HepG2 (cell line): ENCODE measurements around the gene DIP2C. TPM values are rescaled to one million over a fixed set of nuclear protein-coding genes. Genes with fewer than 3 reads are reported as not detected.

Experiments
- ATAC-seq: fragments of 200-7000 bp; cut with Tn5 transposase; 3 replicates; pipeline ENCODE4 v1.9.1; 2020; ENCODE audit warnings: mild to moderate bottlenecking, moderate library complexity
- BruUV-seq: library from RNA; stranded (reverse); fragments of 400-500 nt; replicated peaks from 2 replicates; lab custom pipeline; 2021; lab: Mats Ljungman, UMichigan
- CTCF ChIA-PET: fragments of 300-600 bp; formaldehyde crosslinking; extraction: SDS; loops from one replicate; lab custom pipeline; 2021; ENCODE audit warnings: low total read pairs, inconsistent platforms, low intra/inter-chr PET ratio; lab: Yijun Ruan, JAX
- POLR2A ChIA-PET: fragments of 350-600 bp; sonication (Branson Sonifier 250); formaldehyde crosslinking; loops from one replicate; lab custom pipeline; 2020; ENCODE audit warnings: antibody characterized with exemption, inconsistent platforms; lab: Yijun Ruan, JAX
- DNase-seq: peaks from one replicate; pipeline ENCODE4 v3.0.0-alpha.2; 2015; ENCODE audit warnings: low spot score
- FAIRE-seq: peaks from 3 replicates; lab custom pipeline; 2011; peaks lifted over from hg19 to GRCh38; lab: Jason Lieb, UNC
- H2AFZ ChIP-seq: one replicate; pipeline ENCODE4 v1.6.1; 2011; ENCODE audit warnings: low read length, inconsistent platforms
- H3K27ac ChIP-seq: fragments of 300-600 bp; 3 replicates; pipeline ENCODE4 v1.8.0; 2011; ENCODE audit warnings: mixed run types, mild to moderate bottlenecking, mixed read lengths, low read length, inconsistent platforms; ENCODE audit not compliant: insufficient read depth; ENCODE audit errors: extremely low read length
- H3K27me3 ChIP-seq, 2 experiments: fragments of 200-600 bp in 1 of 2; 2 replicates in 1 of 2; 3 replicates in 1 of 2; pipeline versions ENCODE4 v1.6.0 to v1.8.0; 2011; ENCODE audit warnings: low read length in 2 of 2, mild to moderate bottlenecking in 2 of 2, moderate library complexity in 2 of 2, inconsistent platforms in 1 of 2; ENCODE audit not compliant: insufficient read depth in 2 of 2, control insufficient read depth in 1 of 2
- H3K36me3 ChIP-seq, 2 experiments: fragments of 200-600 bp in 1 of 2; replicated peaks in 1 of 2; 2 replicates in 1 of 2; 3 replicates in 1 of 2; pipeline versions ENCODE4 v1.5.1 to v1.8.0; 2011; ENCODE audit warnings: low read length in 2 of 2, inconsistent platforms in 1 of 2; ENCODE audit not compliant: insufficient read depth in 2 of 2, control insufficient read depth in 1 of 2
- H3K4me1 ChIP-seq: 2 replicates; pipeline ENCODE4 v1.5.1; 2012; ENCODE audit warnings: low read length, inconsistent platforms; ENCODE audit not compliant: insufficient read depth
- H3K4me2 ChIP-seq: 2 replicates; pipeline ENCODE4 v1.6.0; 2011; ENCODE audit warnings: low read depth, low read length, inconsistent platforms
- H3K4me3 ChIP-seq, 3 experiments: fragments of 200-600 bp in 1 of 3; sonication (generic), shearing (Covaris generic) in 1 of 3; replicated peaks in 1 of 3; 2 replicates each; pipeline ENCODE4 v1.5.1; 2011 to 2016; ENCODE audit warnings: low read length in 3 of 3, inconsistent platforms in 2 of 3, low read depth in 2 of 3, mild to moderate bottlenecking in 2 of 3, control low read depth in 1 of 3, mixed read lengths in 1 of 3; ENCODE audit not compliant: insufficient read depth in 1 of 3
- H3K79me2 ChIP-seq: one replicate; pipeline ENCODE4 v1.6.1; 2011; ENCODE audit warnings: low read length, inconsistent platforms; ENCODE audit not compliant: insufficient read depth
- H3K9ac ChIP-seq: 2 replicates; pipeline ENCODE4 v1.6.0; 2011; ENCODE audit warnings: mild to moderate bottlenecking, low read depth, low read length, inconsistent platforms; ENCODE audit not compliant: insufficient read depth
- H3K9me3 ChIP-seq: 2 replicates; pipeline ENCODE4 v1.5.1; 2012; ENCODE audit warnings: mild to moderate bottlenecking, low read length
- H4K20me1 ChIP-seq: 2 replicates; pipeline ENCODE4 v1.6.0; 2011; ENCODE audit warnings: inconsistent platforms, mild to moderate bottlenecking, low read length, moderate library complexity; ENCODE audit not compliant: insufficient read depth
- CSRNP1 ChIP-seq: sonication (generic); formaldehyde crosslinking; IDR thresholded peaks from 2 replicates; pipeline ENCODE4 v1.8.1; 2023; ENCODE audit warnings: mild to moderate bottlenecking, missing genetic modification reagents
- FOXP1 ChIP-seq, 2 experiments: fragments of 450-650 bp in 1 of 2; IDR thresholded peaks; 2 replicates each; pipeline ENCODE4 v1.6.1; 2017 to 2018; ENCODE audit warnings: antibody characterized with exemption in 1 of 2
- HNF1B ChIP-seq: sonication (generic); formaldehyde crosslinking; IDR thresholded peaks from 2 replicates; pipeline ENCODE4 v1.5.1; 2020; ENCODE audit warnings: mild to moderate bottlenecking, moderate library complexity, missing genetic modification reagents
- KLF11 ChIP-seq: IDR thresholded peaks from 2 replicates; pipeline ENCODE4 v1.6.1; 2016; ENCODE audit warnings: missing compliant biosample characterization
- KLF16 ChIP-seq, 2 experiments: sonication (generic) in 1 of 2; formaldehyde crosslinking in 1 of 2; IDR thresholded peaks; 2 replicates each; pipeline versions ENCODE4 v1.6.1 to v1.8.0; 2016 to 2023; ENCODE audit warnings: missing genetic modification reagents in 2 of 2, missing compliant biosample characterization in 1 of 2
- ONECUT2 ChIP-seq: sonication (generic); formaldehyde crosslinking; IDR thresholded peaks from 2 replicates; pipeline ENCODE4 v1.4.0; 2020; ENCODE audit warnings: missing genetic modification reagents
- POLR2G ChIP-seq: fragments of 200-400 bp; formaldehyde crosslinking; IDR thresholded peaks from 2 replicates; pipeline ENCODE4 v1.6.1; 2018; ENCODE audit warnings: mild to moderate bottlenecking, low read depth, low read length, moderate library complexity
- SNAI1 ChIP-seq: sonication (generic); formaldehyde crosslinking; IDR thresholded peaks from 2 replicates; pipeline ENCODE4 v1.5.0; 2020; ENCODE audit warnings: mild to moderate bottlenecking, missing genetic modification reagents, borderline replicate concordance
- TBP ChIP-seq: sonication (generic); formaldehyde crosslinking; IDR thresholded peaks from 2 replicates; pipeline ENCODE4 v1.5.0; 2020; ENCODE audit warnings: missing genetic modification reagents
- TCF12 ChIP-seq, 2 experiments: fragments of 450-650 bp in 1 of 2; sonication (generic) in 1 of 2; formaldehyde crosslinking in 1 of 2; IDR thresholded peaks; 2 replicates each; pipeline versions ENCODE4 v1.6.1 to v1.8.0; 2017 to 2022; ENCODE audit warnings: antibody characterized with exemption in 1 of 2, mild to moderate bottlenecking in 1 of 2, missing genetic modification reagents in 1 of 2, moderate library complexity in 1 of 2
- ZBTB7A ChIP-seq: sonication (generic); formaldehyde crosslinking; IDR thresholded peaks from 2 replicates; pipeline ENCODE4 v1.8.0; 2022; ENCODE audit warnings: mild to moderate bottlenecking, missing genetic modification reagents
- ZEB1 ChIP-seq: IDR thresholded peaks from 2 replicates; pipeline ENCODE4 v1.6.1; 2012; ENCODE audit warnings: mild to moderate bottlenecking, low read depth, inconsistent platforms; ENCODE audit not compliant: insufficient replicate concordance
- ZFP82 ChIP-seq: sonication (generic); formaldehyde crosslinking; IDR thresholded peaks from 2 replicates; pipeline ENCODE4 v1.5.1; 2020; ENCODE audit warnings: mild to moderate bottlenecking, missing genetic modification reagents, borderline replicate concordance
- ZFY ChIP-seq: sonication (generic); formaldehyde crosslinking; IDR thresholded peaks from 2 replicates; pipeline ENCODE4 v1.4.0; 2020; ENCODE audit warnings: missing genetic modification reagents
- ZNF101 ChIP-seq: sonication (generic); formaldehyde crosslinking; IDR thresholded peaks from 2 replicates; pipeline ENCODE4 v1.4.0; 2020; ENCODE audit warnings: mild to moderate bottlenecking, low read depth, missing genetic modification reagents, borderline replicate concordance
- ZNF232 ChIP-seq: sonication (generic); formaldehyde crosslinking; IDR thresholded peaks from 2 replicates; pipeline ENCODE4 v1.4.0; 2020; ENCODE audit warnings: missing genetic modification reagents, borderline replicate concordance
- ZNF264 ChIP-seq: sonication (generic); formaldehyde crosslinking; IDR thresholded peaks from 2 replicates; pipeline ENCODE4 v1.4.0; 2020; ENCODE audit warnings: missing genetic modification reagents
- ZNF292 ChIP-seq: sonication (generic); formaldehyde crosslinking; IDR thresholded peaks from 2 replicates; pipeline ENCODE4 v1.8.1; 2022; ENCODE audit warnings: mild to moderate bottlenecking, low read depth, missing genetic modification reagents, borderline replicate concordance
- ZNF564 ChIP-seq: sonication (generic); formaldehyde crosslinking; IDR thresholded peaks from 2 replicates; pipeline ENCODE4 v1.8.1; 2023; ENCODE audit warnings: mild to moderate bottlenecking, missing genetic modification reagents
- ZSCAN20 ChIP-seq: sonication (generic); formaldehyde crosslinking; IDR thresholded peaks from 2 replicates; pipeline ENCODE4 v1.4.0; 2020; ENCODE audit warnings: missing genetic modification reagents, mild to moderate bottlenecking, borderline replicate concordance
- WGBS: methylation state at CpG from one replicate; pipeline ENCODE4 v1.1.6; 2017; ENCODE audit warnings: low lambda C conversion rate; 5-methylcytosine and 5-hydroxymethylcytosine counted together
- in situ Hi-C: cut with HindIII; loops from 2 replicates; pipeline ENCODE4 v1.10.0; 2017; ENCODE audit warnings: low pct_unique_long_range_greater_than_20kb; ENCODE audit not compliant: extremely low pct_ligation_motif_present
- intact Hi-C: fragments of 100-400 bp; cut with micrococcal nuclease; formaldehyde crosslinking; loops from one replicate; pipeline ENCODE4 v1.10.0; 2022; ENCODE audit not compliant: unreplicated experiment
- polyA plus RNA-seq, 8 experiments: library from polyadenylated mRNA; depleted of rRNA in 3 of 8; stranded (reverse) in 7 of 8; unstranded in 1 of 8; fragments of >200 nt; fragmentation: Illumina TruSeq in 4 of 8; extraction: Trizol in 4 of 8; gene quantifications; 2 replicates each; pipeline versions ENCODE4 v1.2.1 to v1.2.3, GENCODE V29; 2011 to 2016; ENCODE audit warnings: low read depth in 4 of 8, missing spikeins in 1 of 8, mixed read lengths in 1 of 8; ENCODE audit not compliant: insufficient read depth in 1 of 8
- total RNA-seq, 5 experiments: library from RNA; depleted of rRNA; stranded (reverse); fragments of >200 nt; fragmentation: Illumina TruSeq; extraction: Trizol; gene quantifications; 2 replicates each; pipeline ENCODE4 v1.2.3, GENCODE V29; 2016; ENCODE audit warnings: low read depth in 1 of 5

DIP2C gene
- total and polyA plus RNA-seq, 2 of the 13 experiments (the other 11 are each of a cell fraction or from before 2014, with no cell fraction given), result 2.2 to 2.7 TPM

GRCh38 chr10:546451-546850, 143.0 kb downstream of the DIP2C start:
- POLR2A ChIA-PET, result no interaction called here
- H3K9me3 ChIP-seq, result no peaks in the 10 kb centered on the region
- no peak for TF ChIP-seq ZBTB7A (CRISPR knock-in tag)
- no peak for TF ChIP-seq TBP (CRISPR knock-in tag)
- no peak for TF ChIP-seq ZEB1
- no peak for TF ChIP-seq ZNF292 (CRISPR knock-in tag)
- no peak for TF ChIP-seq ZNF564 (CRISPR knock-in tag)
- no peak for TF ChIP-seq ZFP82 (CRISPR knock-in tag)
- TF ChIP-seq SNAI1 (CRISPR knock-in tag), result no peak
- no peak for TF ChIP-seq CSRNP1 (CRISPR knock-in tag)
- TF ChIP-seq ZSCAN20 (CRISPR knock-in tag), result no peak
- no peak for TF ChIP-seq ZFY (CRISPR knock-in tag)
- no peak for TF ChIP-seq KLF11 (CRISPR knock-in tag)
- no peak for TF ChIP-seq ONECUT2 (CRISPR knock-in tag)
- no peak for TF ChIP-seq KLF16 (CRISPR knock-in tag; IDR thresholded peaks at IDR 0.05)
- TF ChIP-seq POLR2G, result no peak
- no peak for TF ChIP-seq ZNF101
- no peak for TF ChIP-seq TCF12 (IDR thresholded peaks at IDR 0.05)
- no peak for TF ChIP-seq TCF12 (CRISPR knock-in tag; IDR thresholded peaks at IDR 0.05)
- TF ChIP-seq FOXP1 (IDR thresholded peaks at IDR 0.05), result no peak
- TF ChIP-seq FOXP1 (CRISPR knock-in tag; IDR thresholded peaks at IDR 0.05), result no peak
- TF ChIP-seq ZNF264 (CRISPR knock-in tag), result no peak
- no peak for TF ChIP-seq HNF1B (CRISPR knock-in tag)
- TF ChIP-seq ZNF232 (CRISPR knock-in tag), result no peak
- WGBS, result 84% methylated on average over 7 of the region's 7 CpGs
- ATAC-seq, result no peak
- in situ Hi-C loops (no loop called here), intact Hi-C loops (no loop called here)
- no peak for FAIRE-seq
- no peak overlapping the region for H3K4me3 ChIP-seq
- H2AFZ ChIP-seq, result no peak overlapping the region
- H4K20me1 ChIP-seq, result no peaks in the 10 kb centered on the region
- no TSS peak for BruUV-seq
- no peak overlapping the region for H3K9ac ChIP-seq
- no peaks in the 10 kb centered on the region for H3K36me3 ChIP-seq
- no peak for DNase-seq
- no peak overlapping the region for H3K4me2 ChIP-seq
- H3K27me3 ChIP-seq, result no peaks in the 10 kb centered on the region
- CTCF ChIA-PET, result no interaction called here
- H3K27ac ChIP-seq, result no peak overlapping the region
- H3K4me1 ChIP-seq, result peaks cover 11% of the 10 kb centered on the region
- no peaks in the 10 kb centered on the region for H3K79me2 ChIP-seq
